C4-2B (cell line): ENCODE data around the gene RLBP1.

ENCODE experiments used
- CTCF ChIP-seq: fragments of 450-650 bp; conservative IDR thresholded peaks from 2 replicates; pipeline ENCODE4 v1.5.1; 2017; ENCODE audit warnings: mild to moderate bottlenecking
- ZFX ChIP-seq: fragments of 450-650 bp; IDR thresholded peaks from 2 replicates; pipeline ENCODE4 v1.6.1; 2017

GRCh38 chr15:89187986-89188514, 33.3 kb downstream of the RLBP1 start:
- TF ChIP-seq CTCF, result no peak
- no peak for TF ChIP-seq ZFX
